Measurements from ENCODE around the gene AVEN. TPM values are rescaled to one million over a fixed set of nuclear protein-coding genes. Genes with fewer than 3 reads are reported as not detected.
"Not testable (repeated sequence)": the region's sequence is repeated elsewhere in the genome, so short reads cannot be mapped to it uniquely, and the experiment has no call there.

The AVEN gene
- total RNA-seq, 1 experiment from 2014 or later: 11.9 TPM

GRCh38 chr15:33851079-33851478, 187.9 kb downstream of the AVEN start:
- no peak for DNase-seq (ENCODE audit: low spot score)

GRCh38 chr15:33848011-33848410, 191.0 kb downstream of the AVEN start:
- DNase-seq (ENCODE audit: low spot score): no peak

GRCh38 chr15:33846862-33847261, 192.1 kb downstream of the AVEN start:
- DNase-seq (ENCODE audit: low spot score): no peak

GRCh38 chr15:33846142-33846541, 192.9 kb downstream of the AVEN start:
- no peak for DNase-seq (ENCODE audit: low spot score)

GRCh38 chr15:33844597-33844996, 194.4 kb downstream of the AVEN start:
- DNase-seq (ENCODE audit: low spot score): no peak

- no peak for DNase-seq (ENCODE audit: low spot score)
Measured at GRCh38 chr15:33844186-33844585, 194.8 kb downstream of the AVEN start.

- no peak for DNase-seq (ENCODE audit: low spot score)
Measured at GRCh38 chr15:33840615-33841014, 198.4 kb downstream of the AVEN start.

GRCh38 chr15:33839540-33839939, 199.5 kb downstream of the AVEN start:
- DNase-seq (ENCODE audit: low spot score): no peak

- DNase-seq (ENCODE audit: low spot score): no peak
Measured at GRCh38 chr15:33837294-33837693, 201.7 kb downstream of the AVEN start.

GRCh38 chr15:33834892-33835743, 203.9 kb downstream of the AVEN start:
- no peak for DNase-seq (ENCODE audit: low spot score)

GRCh38 chr15:33831646-33832045, 207.4 kb downstream of the AVEN start:
- DNase-seq (ENCODE audit: low spot score): no peak

- DNase-seq (ENCODE audit: low spot score): no peak
Measured at GRCh38 chr15:33830351-33830750, 208.7 kb downstream of the AVEN start.

- DNase-seq (ENCODE audit: low spot score): no peak
Measured at GRCh38 chr15:33826201-33826600, 212.8 kb downstream of the AVEN start.

- no peak for DNase-seq (ENCODE audit: low spot score)
Measured at GRCh38 chr15:33825453-33825852, 213.6 kb downstream of the AVEN start.

- no peak for DNase-seq (ENCODE audit: low spot score)
Measured at GRCh38 chr15:33823119-33823518, 215.9 kb downstream of the AVEN start.

- DNase-seq (ENCODE audit: low spot score): no peak
Measured at GRCh38 chr15:33822479-33822878, 216.5 kb downstream of the AVEN start.

GRCh38 chr15:33819499-33819898, 219.5 kb downstream of the AVEN start:
- DNase-seq (ENCODE audit: low spot score): not testable (repeated sequence)

Other genes with a start within 250 kb of the AVEN start
- gene CHRM5, start 70.7 kb downstream of the AVEN start, total RNA-seq (2014; rRNA removed; shearing (Covaris generic)): not detected in 2 replicates
- gene EMC7, start 62.7 kb upstream of the AVEN start, total RNA-seq (2014; rRNA removed; shearing (Covaris generic)): 28.1 and 32.0 TPM in 2 replicates
- gene PGBD4, start 62.9 kb upstream of the AVEN start, total RNA-seq (2014; rRNA removed; shearing (Covaris generic)): 1.5 and 1.7 TPM in 2 replicates
- 8.1 and 13.4 TPM in 2 replicates for gene KATNBL1, start 170.9 kb upstream of the AVEN start, total RNA-seq (2014; rRNA removed; shearing (Covaris generic))
- 305 and 312 TPM in 2 replicates for gene EMC4, start 185.8 kb upstream of the AVEN start, total RNA-seq (2014; rRNA removed; shearing (Covaris generic))